Measurements from ENCODE around the gene C17orf100. TPM values are rescaled to one million over a fixed set of nuclear protein-coding genes. Genes with fewer than 3 reads are reported as not detected.
"Not testable (repeated sequence)": the region's sequence is repeated elsewhere in the genome, so short reads cannot be mapped to it uniquely, and the experiment has no call there.

The C17orf100 gene
- total RNA-seq, 1 donor from 2014 or later, result 1.4 TPM

DNA sequence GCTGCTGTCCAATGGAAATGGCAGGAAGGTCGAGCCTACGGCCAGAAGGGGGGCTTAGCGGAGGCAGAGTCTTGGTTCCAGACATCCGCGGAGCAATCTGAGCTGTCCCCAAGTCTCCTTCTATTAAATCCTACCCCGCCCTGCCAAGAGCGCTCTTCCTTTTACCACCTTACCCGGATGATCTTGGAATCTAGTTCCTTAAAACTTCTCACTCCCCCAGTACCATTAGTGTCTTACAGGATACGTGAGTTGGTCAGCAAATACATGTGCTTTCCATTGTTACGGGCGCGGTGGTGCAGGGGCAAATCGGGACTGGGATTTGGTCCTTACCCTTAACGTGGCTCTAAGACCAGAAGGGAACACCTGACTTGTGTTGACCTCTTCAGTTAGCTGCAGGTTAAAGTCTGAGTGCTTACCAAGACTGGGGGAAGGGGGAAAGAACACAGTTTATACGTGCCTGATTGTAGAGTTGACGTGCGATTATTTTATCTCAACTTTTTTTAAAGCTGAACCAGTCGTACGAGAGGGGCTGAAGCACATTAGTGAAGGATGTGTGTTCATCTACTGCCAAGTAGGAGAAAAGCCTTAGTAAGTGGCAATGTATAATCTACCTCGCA, 10.2 kb upstream of the C17orf100 start:
- peak; percentile 33 for DNase-seq (ENCODE audit: low read depth)

DNA sequence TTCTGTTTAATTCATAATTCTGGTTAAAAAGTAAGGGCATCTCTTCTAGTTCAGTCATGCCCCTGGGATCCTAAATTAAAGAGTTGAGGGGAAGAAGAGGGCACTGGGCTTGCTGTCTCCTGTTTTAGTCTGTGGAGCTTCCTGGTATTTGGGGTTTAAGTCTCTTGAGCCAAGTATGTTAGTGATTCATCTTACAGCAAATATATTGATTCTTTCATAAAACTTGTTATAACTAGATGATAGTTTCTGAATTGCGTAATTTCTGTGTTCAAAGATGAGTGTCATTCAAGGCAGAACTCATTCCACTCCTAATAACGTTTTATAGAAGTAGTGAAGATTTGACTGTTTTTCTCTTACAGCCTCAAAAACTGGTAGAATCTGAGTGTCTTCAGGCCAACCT, 9.0 kb upstream of the C17orf100 start:
- DNase-seq (ENCODE audit: low read depth), result no peak

DNA sequence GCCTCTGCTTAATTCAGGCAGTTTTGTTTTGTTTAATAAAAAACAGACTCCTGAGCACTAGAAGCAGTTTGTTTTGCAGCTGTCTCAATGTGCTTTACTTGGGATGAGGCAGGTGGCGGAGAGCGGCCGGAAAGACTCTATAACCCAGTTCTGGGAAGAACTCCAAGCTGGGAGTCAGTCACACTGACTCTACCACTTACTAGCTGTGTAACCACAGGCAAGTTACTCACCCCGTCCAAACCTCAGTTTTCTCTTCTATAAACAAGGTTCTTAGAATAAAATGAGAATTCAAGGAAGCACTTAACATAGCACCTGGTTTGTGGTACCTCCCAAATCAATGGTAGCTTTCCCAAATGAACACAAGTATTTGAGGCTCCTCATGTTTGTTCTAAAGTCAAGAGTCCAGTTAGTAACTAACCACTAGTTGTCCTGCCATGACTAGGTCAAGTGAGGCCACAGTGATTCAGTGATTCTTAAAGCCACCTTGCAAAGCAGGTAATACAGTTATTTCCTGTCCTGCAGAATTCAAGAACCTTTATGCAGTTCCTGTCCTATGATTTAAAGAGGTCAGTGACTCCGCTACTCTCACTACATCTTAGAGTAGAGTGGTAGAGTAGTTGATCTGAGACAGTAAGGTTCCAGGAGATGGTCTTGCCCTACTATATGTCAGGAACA, 8.0 kb upstream of the C17orf100 start:
- DNase-seq (ENCODE audit: low read depth), result peak; percentile 68

DNA sequence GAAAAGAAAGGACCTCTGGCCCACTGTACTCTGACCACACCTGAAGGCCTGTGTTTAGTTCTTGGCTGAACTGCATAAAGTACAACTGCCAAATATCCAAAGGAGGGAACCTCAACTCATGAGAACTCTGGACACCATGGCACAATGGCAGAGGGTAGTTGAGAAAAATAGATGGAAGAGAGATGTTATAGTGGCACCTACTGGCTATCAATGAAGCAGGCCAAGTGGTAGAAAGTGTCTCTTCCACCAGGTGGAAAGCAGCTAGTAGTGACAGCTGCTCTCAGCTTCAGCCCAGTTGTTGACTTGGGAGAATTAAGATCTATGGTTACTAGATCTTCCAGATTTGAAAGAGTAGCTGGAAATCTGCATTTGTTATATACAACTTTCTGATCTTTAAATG, 3.4 kb upstream of the C17orf100 start:
- DNase-seq (ENCODE audit: low read depth), result peak; percentile 42

DNA sequence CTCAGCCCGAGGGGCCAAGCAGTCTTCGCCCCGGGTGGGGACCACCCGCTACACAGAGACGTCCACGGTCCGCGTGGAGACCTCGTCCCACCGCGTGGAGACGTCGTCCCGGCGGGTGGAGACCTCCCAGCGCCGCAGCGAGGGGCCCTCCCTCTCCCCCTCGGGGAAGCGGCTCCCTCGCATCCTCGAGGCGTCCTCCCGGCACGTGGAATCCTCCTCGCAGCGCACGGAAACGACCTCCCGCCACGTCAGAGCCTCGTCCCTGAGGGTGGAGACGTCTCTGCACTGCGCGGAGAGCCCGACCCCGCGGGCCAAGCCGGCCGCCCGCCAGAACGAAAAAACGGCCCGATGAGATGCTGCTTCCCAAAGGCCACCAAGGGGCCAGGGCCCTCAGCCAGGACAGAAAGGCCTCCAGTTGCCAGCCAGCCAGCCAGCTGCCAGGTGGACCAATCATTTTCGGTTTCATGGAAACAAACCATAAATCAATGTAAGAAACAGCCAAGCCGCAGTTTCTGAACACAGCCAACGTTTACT, 424 bp downstream of the C17orf100 start:
- DNase-seq (ENCODE audit: low read depth), result peak; percentile 60

DNA sequence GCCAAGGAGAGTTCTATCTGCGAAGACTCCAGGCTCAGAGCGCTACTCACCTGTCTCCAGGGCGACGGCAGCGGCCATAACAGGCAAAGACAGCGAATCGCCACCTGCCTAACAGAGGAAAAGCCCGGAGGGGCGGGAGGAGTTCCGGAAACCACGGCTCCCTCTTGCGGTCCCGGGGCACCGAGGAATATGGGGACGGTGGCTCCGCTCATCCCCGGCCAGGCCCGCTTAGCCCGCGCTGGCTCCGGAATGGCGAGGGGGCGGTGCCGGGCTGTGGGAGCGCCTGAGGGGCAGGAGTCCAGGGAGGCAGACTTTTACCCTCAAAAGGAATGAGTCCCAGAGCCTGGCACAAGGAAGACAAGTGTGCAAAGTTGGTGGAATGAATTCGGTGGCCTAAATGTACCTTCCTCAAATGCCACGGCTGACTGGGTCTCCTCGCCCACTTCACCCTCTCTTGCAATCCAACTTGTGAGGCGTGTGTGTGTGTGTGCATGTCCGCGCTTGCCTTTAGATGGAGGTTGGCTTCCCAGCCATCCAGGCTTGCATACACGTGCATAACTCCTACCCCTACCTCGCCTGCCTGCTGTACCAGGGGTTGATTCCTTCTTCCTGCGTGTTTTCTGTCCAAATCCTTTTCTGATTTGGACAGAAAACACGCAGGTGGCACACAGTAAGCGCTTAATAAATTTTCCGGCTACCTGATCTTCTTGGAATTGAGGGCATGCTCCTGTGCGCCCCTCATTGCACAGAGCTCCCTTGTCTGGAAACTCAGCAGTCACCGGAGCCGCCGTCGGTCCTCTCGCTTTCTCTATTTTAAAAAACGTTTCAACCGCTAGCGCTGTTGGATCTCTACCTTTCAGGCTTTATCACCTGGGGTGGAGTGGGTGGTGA, 3.5 kb downstream of the C17orf100 start:
- DNase-seq (ENCODE audit: low read depth), result peak; percentile 12

DNA sequence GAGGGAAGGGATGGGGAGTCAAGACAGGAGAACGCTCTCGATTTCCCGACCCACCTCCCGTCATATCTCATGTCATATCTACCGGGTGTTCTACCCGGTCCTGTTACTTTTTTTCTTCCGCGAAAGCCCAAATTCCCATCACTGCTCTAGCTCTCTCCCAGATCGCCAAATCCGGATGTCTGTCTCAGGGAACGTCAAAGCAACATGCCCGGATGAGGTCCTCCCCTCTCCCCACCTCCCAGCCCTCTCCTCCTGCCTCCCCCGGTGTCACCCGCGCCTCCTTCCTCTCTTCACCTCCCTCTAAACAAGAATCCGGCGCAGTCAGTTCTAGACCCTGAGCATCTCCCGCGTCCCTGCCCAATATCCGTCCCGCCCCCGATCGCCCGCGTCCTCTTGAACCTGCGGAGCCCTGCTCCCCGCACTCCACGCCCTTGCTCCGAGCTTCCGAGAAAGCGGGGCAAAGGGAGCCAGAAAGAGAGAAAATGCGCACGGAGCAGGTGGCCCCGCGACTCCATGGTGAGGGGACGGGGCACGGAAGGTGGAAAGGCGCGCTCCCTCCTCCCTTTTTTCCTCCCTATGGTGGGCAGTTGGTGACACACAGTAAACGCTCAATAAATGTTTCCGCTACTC, 4.3 kb downstream of the C17orf100 start:
- not testable (repeated sequence) for DNase-seq (ENCODE audit: low read depth)

DNA sequence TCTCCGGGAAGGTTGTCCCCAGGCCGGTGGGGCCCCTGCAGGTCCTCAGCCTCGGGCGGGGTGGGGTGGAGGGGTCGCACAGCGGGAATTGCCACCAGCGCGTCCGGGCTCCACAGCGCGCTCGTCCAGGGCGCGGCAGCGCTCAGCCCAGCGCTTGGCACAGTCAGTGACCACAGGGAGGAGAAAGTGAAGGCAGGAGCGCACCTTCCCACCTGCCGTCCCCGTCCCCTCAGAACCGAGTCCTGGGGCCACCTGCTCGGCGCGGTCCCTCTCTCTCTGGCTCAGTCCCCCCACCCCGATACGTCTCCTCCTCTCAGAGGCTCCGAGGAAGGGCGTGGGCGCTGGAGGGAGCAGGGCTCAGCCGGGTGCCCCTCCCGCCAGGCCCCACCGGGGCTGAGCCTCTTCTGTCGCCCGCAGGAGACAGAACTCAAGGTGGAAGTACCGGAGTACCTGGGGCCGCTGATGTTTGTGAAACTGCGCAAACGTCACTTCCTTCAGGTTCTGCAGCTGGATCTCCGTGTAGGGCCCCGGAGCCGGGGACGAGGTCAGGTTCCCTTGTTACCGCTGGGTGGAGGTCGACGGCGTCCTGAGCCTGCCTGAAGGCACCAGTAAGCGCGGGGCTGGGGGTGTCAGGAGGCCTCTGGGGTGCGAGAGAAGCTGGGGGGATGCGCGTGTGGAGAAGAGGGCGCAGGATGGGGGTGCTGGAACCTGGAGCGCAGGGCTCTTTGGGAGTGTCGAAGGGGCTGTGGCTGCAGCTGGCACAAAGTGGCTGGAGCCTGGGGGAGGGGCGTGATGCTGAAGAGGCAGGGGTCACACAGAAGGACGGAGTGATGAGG, 5.5 kb downstream of the C17orf100 start:
- DNase-seq (ENCODE audit: low read depth), result not testable (repeated sequence)

DNA sequence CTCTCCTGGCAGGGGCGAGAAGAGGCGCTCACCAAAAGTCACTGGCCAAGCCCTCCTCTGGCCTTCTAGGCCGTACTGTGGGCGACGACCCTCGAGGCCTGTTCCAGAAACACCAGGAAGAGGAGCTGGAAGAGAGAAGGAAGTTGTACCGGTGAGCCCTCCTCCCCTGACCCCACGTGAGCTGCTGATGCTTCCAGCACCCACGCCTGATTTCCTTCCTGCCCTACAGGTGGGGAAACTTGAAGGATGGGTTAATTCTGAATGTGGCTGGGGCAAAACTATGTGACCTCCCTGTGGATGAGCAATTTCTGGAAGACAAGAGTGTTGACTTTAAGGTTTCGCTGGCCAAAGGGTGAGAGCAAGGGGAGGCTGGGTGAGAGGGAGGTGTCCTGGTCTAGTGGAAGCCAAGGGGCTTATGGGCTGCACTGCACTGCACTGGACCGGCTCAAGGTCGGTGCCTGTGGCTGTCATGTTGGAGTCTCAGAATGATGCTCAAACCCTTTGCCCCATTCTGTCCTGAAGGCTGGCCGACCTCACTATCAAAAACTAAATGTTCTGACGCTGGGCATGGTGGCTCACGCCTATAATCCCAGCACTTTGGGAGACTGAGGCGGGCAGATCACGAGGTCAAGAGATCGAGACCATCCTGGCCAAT, 6.2 kb downstream of the C17orf100 start:
- no peak for DNase-seq (ENCODE audit: low read depth)

DNA sequence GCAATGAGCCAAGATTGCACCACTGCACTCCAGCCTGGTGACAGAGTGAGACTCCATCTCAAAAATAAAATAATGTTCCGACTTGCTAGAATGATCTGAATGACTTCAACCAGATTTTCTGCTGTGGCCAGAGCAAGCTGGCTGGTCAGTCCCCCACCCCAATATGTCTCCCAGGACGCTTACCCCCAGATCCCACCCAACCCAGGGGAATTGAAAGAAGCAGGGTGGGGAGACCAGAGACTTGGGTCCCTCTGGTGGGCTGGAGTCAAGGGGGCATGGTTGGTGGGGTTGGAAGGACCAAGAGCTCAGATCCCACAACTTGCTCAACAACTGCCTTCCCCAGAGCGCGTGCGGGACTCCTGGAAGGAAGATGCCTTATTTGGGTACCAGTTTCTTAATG, 6.8 kb downstream of the C17orf100 start:
- DNase-seq (ENCODE audit: low read depth), result not testable (repeated sequence)

DNA sequence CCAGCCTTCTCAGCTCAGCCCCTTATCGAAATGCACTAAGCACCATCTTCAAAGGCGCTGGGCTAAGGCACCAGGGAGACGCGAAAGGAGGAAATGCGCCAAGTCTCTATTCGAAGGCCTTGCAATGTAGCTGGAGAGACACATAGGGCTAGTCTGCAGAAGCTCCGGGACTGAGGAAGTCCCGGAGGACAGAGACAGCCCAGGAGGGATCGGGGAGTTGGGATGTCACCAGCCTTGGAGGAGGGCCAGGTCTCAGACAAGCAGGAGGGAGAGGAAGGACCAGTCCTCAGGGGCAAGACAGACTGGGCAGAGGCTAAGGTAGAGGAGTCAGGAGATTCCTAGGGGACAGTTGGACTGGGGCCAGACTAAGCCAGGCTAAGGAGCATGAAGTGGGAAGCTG, 8.5 kb downstream of the C17orf100 start:
- no peak for DNase-seq (ENCODE audit: low read depth)

DNA sequence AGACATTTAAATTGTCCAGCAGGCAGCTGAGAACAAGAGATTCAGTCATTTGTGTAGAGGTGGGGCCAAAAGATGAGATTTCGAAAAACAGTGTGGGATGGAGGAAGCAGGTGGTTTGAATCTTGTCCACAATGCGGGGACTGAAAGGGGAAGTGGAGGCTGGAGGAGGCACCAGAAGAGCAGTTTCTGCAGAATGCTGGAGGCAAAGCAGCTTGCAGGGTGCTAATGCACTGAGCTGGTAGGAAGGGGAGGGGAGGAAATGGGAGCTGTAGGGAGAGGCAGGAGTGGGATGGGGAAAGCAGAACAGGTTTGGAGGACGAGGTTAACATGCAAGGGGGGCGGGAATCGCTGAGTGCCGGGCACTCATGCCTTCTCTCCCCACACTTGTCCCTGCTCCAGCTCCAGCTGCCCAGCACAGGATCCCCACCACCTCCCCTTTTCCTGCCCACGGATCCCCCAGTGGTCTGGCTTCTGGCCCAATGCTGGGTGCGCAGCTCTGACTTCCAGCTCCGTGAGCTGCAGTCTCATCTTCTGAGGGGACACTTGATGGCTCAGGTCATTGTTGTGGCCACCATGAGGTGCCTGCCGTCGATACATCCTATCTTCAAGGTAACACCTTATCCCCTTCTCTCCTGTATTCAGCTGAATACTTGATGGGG, 9.4 kb downstream of the C17orf100 start:
- DNase-seq (ENCODE audit: low read depth), result no peak

DNA sequence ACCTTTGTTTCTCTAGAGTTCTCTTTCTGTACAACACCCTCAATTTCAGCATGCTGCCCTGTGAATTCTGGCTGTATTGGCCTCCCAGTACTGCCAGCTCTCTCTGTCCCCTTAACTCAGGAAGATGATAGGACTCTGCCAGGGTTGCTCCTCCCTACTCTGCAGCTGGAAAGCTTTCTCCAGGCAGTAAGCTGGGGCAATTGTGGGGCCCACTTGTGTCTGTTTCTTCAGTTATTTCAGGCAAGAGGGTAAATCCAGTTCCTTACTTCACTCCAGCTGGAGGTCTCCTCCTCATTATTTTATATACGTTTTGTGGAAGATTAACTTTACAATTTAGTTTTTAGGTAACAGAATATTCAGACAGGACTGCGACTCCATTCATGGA, 9.9 kb downstream of the C17orf100 start:
- no peak for DNase-seq (ENCODE audit: low read depth)

DNA sequence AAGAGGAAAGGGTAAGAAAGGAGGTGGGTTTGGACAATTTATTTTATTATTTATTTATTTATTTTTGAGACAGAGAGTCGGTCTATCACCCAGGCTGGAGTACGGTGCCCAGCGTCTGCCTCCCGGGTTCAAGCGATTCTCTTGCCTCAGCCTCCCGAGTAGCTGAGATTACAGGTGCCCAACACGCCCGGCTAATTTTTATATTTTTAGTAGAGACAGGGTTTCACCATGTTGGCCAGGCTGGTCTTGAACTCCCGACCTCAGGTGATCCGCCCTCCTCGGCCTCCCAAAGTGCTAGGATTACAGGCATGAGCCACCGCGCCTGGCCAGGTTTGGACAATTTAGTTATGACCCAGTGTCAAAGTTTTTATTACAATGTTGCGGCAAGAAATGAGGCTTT, 11.6 kb downstream of the C17orf100 start:
- not testable (repeated sequence) for DNase-seq (ENCODE audit: low read depth)

DNA sequence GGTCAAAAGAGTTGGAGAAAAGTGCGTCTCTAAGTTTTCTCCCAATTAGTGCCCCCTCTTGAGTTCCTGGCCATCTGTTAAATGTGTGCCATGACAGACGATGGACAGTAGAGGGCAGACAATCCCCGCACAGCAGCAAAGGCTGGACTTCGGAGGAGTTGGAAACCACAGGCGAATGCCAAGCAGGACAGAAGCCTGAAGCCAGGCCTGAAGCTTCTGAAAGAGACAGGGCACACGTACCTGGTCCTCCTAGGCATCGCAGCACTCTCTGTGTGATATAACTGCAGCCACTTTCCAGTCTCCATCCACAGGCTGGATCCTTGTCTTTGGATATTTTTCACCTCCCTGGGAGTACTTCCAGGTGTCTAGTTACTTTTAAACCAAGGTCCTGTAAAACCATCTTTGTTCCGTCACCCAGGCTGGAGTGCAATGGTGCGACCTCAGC, 14.5 kb downstream of the C17orf100 start:
- DNase-seq (ENCODE audit: low read depth), result peak; percentile 77

DNA sequence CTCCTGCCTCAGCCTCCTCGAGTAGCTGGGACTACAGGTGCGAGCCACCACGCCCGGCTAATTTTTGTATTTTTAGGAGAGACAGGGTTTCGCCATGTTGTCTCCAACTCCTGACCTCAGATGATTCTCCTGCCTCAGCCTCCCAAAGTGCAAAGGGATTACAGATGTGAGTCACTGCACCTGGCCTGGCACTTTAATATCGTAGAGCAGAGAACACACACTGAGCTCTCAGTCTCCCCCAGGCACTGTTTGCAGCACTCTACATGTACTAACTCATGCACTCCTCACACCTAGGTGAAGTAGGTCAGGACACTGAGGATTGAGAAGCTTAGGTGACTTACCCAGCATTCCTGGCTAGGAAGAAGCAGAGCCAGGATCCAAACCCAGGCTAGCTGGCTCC, 15.0 kb downstream of the C17orf100 start:
- no peak for DNase-seq (ENCODE audit: low read depth)

DNA sequence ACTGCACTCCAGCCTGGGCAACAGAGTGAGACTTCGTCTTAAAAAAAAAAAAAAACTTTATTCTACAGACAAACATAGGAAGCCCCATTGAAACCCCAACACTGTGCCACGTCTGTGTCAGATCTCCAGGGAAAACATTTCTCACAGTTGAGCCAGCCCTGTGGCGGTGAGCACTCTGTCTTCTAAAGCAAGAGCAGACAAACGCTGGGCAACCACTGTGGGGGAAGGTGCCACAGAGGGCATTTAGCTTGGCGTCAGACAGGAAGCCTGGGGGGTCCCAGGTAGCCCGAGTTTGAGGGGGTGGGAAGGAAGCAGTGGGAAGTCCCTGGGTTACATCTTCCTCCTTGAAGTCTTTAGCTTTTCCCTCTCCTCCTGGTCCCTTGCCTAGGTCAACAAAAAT, 16.0 kb downstream of the C17orf100 start:
- DNase-seq (ENCODE audit: low read depth), result no peak

DNA sequence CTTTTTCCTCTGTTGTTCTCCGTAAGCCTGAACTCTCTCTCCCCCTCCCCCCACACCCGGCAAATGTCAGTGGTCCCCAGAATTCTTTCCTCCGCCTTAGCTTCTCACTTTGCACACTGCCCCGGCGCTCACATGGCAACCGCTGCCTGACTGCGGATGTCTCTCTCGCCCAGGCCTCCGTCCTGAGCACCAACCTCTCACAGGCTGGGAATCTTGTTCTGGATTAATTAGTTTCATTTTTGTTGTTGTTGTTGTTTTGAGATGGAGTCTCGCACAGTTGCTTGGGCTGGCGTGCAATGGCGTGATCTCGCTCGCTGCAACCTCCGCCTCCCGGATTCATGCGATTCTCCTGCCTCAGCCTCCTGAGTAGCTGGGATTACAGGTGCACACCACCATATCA, 16.7 kb downstream of the C17orf100 start:
- DNase-seq (ENCODE audit: low read depth), result no peak

DNA sequence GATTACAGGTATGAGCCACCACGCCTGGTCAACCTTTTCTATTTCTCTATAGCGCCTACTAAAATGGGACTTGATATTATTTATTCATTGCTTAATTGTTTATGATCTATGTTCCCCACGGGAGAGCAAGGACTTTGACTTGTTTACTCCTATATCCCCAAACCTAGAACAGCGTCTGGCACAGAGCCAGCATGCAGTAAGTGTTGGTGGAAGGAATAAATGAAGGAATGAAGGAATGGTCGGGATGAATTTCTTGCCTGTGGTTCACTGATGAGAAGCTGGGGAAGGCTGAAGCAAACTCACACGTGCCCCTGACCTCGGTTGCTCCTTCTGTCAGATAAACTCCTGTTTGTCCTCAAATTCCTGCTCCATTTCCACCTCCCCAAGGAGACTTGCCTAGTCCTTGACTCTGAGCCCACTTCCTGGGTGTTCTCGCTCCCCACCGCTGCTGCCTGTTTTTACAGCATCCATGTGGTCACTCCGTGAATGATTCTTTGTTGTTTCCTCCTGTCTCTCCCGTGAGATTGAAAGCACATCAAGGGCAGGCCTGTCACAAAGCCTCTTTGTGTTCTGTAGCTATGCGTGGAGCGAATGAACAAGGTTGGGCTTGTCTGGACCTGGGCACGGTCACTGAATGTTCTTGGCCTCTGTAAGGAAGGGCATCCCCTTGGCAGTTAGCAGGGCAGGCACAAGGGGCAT, 17.3 kb downstream of the C17orf100 start:
- no peak for DNase-seq (ENCODE audit: low read depth)

Data from renal cortical epithelial cell (primary cell).